SU-DHL-6 (cell line): Measurements from ENCODE around the gene NLN.
"Not testable (repeated sequence)": the region's sequence is repeated elsewhere in the genome, so short reads cannot be mapped to it uniquely, and the experiment has no call there.

Experiments used
- H2AFZ ChIP-seq: fragments of 200-600 bp; sonication (generic); 2 replicates; pipeline ENCODE4 v1.6.1; 2014; ENCODE audit warnings: low read depth, mild to moderate bottlenecking, moderate library complexity, mixed read lengths, antibody characterized with exemption, low read length; ENCODE audit not compliant: severe bottlenecking
- H3F3A ChIP-seq: fragments of 200-600 bp; shearing (Covaris generic); 2 replicates; pipeline ENCODE4 v1.6.0; 2016; ENCODE audit warnings: antibody characterized with exemption, mild to moderate bottlenecking; ENCODE audit not compliant: insufficient read depth
- H3K27ac ChIP-seq: fragments of 200-600 bp; sonication (generic); 2 replicates; pipeline ENCODE4 v1.5.1; 2016; ENCODE audit warnings: low read depth, mild to moderate bottlenecking, low read length, moderate library complexity, mixed read lengths
- H3K27me3 ChIP-seq: fragments of 200-600 bp; sonication (generic), shearing (Covaris generic); 2 replicates; pipeline ENCODE4 v1.6.0; 2014; ENCODE audit warnings: mild to moderate bottlenecking, low read length
- H3K36me3 ChIP-seq: fragments of 200-600 bp; sonication (generic); 2 replicates; pipeline ENCODE4 v1.6.1; 2014; ENCODE audit warnings: mild to moderate bottlenecking, low read length, mixed read lengths
- H3K4me2 ChIP-seq: fragments of 300-600, 200-600 bp; shearing (Covaris generic), sonication (generic); 2 replicates; pipeline ENCODE4 v1.6.0; 2014; ENCODE audit warnings: low read length, low read depth, mild to moderate bottlenecking; ENCODE audit not compliant: poor library complexity, severe bottlenecking
- H3K4me3 ChIP-seq: fragments of 200-600 bp; sonication (generic); 2 replicates; pipeline ENCODE4 v1.5.1; 2014; ENCODE audit warnings: antibody characterized with exemption, low read length, mild to moderate bottlenecking, mixed read lengths; ENCODE audit not compliant: insufficient read depth, poor library complexity, severe bottlenecking
- H3K79me2 ChIP-seq: fragments of 200-600 bp; sonication (generic); 2 replicates; pipeline ENCODE4 v1.6.1; 2014; ENCODE audit warnings: mild to moderate bottlenecking, low read length, moderate library complexity; ENCODE audit not compliant: insufficient read depth
- H3K9ac ChIP-seq: fragments of 200-600 bp; sonication (generic); 2 replicates; pipeline ENCODE4 v1.7.0; 2014; ENCODE audit warnings: mild to moderate bottlenecking, low read length
- H3K9me2 ChIP-seq: fragments of 200-600 bp; sonication (generic); replicated peaks from 2 replicates; pipeline ENCODE4 v1.6.1; 2014; ENCODE audit warnings: low read length; ENCODE audit not compliant: insufficient read depth
- H3K9me3 ChIP-seq: fragments of 200-600 bp; sonication (generic); 2 replicates; pipeline ENCODE4 v1.6.1; 2014; ENCODE audit warnings: low read length, mixed read lengths; ENCODE audit not compliant: insufficient read depth
- H4K20me1 ChIP-seq: fragments of 200-600 bp; sonication (generic); 2 replicates; pipeline ENCODE4 v1.6.1; 2014; ENCODE audit warnings: low read depth, mild to moderate bottlenecking, antibody characterized with exemption, low read length, moderate library complexity, mixed read lengths
- EZH2phosphoT487 ChIP-seq: fragments of 200-600 bp; sonication (generic), shearing (Covaris generic); conservative IDR thresholded peaks from 2 replicates; pipeline ENCODE4 v1.6.1; 2018; ENCODE audit warnings: mild to moderate bottlenecking, antibody characterized with exemption, low read length, moderate library complexity, mixed read lengths
- TF ChIP-seq, protein P1 (sequence below): fragments of 200-600 bp; sonication (generic); IDR thresholded peaks from one replicate; pipeline ENCODE4 v1.5.1; 2017; ENCODE audit warnings: antibody characterized with exemption, mild to moderate bottlenecking, low read length, moderate library complexity; ENCODE audit not compliant: insufficient read depth, poor library complexity, severe bottlenecking

Gene NLN

GRCh38 chr5:65846101-65846500 lies 124.1 kb downstream of the NLN start:
- Histone ChIP-seq H2AFZ (no peak overlapping the region), H3K9me3 (no peaks in the 10 kb centered on the region), H3F3A (no peaks in the 10 kb centered on the region), H3K27ac (no peak overlapping the region), H3K36me3 (no peaks in the 10 kb centered on the region), H3K79me2 (no peaks in the 10 kb centered on the region), H3K9me2 (no peaks in the 10 kb centered on the region), H3K4me3 (no peak overlapping the region), H3K27me3 (no peaks in the 10 kb centered on the region), H4K20me1 (no peaks in the 10 kb centered on the region), H3K4me2 (no peak overlapping the region), H3K9ac (no peak overlapping the region)
- TF ChIP-seq, protein P1, sequence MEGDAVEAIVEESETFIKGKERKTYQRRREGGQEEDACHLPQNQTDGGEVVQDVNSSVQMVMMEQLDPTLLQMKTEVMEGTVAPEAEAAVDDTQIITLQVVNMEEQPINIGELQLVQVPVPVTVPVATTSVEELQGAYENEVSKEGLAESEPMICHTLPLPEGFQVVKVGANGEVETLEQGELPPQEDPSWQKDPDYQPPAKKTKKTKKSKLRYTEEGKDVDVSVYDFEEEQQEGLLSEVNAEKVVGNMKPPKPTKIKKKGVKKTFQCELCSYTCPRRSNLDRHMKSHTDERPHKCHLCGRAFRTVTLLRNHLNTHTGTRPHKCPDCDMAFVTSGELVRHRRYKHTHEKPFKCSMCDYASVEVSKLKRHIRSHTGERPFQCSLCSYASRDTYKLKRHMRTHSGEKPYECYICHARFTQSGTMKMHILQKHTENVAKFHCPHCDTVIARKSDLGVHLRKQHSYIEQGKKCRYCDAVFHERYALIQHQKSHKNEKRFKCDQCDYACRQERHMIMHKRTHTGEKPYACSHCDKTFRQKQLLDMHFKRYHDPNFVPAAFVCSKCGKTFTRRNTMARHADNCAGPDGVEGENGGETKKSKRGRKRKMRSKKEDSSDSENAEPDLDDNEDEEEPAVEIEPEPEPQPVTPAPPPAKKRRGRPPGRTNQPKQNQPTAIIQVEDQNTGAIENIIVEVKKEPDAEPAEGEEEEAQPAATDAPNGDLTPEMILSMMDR: no peak
- TF ChIP-seq EZH2phosphoT487: no peak

DNA sequence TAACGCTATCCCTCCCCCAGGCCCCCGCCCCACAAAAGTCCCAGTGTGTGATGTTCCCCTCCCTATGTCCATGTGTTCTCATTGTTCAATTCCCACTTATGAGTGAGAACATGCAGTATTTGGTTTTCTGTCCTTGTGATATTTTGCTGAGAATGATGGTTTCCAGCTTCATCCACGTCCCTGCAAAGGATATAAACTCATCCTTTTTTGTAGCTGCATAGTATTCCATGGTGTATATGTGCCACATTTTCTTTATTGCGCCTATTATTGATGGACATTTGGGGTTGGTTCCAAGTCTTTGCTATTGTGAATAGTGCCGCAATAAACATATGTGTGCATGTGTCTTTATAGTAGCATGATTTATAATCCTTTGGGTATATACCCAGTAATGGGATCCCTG lies 125.0 kb downstream of the NLN start:
- not testable (repeated sequence) for H3K27me3 ChIP-seq, H3F3A ChIP-seq, H3K9me3 ChIP-seq, H3K79me2 ChIP-seq, H3K9ac ChIP-seq, H3K4me3 ChIP-seq, H3K4me2 ChIP-seq, H3K36me3 ChIP-seq, H3K27ac ChIP-seq, H4K20me1 ChIP-seq, H2AFZ ChIP-seq, H3K9me2 ChIP-seq

GRCh38 chr5:65849918-65850317 lies 127.9 kb downstream of the NLN start:
- not testable (repeated sequence) for H2AFZ ChIP-seq, H3K4me2 ChIP-seq, H3K4me3 ChIP-seq, H3K27ac ChIP-seq, H4K20me1 ChIP-seq, H3K9ac ChIP-seq, H3K9me3 ChIP-seq, H3K36me3 ChIP-seq, H3K27me3 ChIP-seq, H3K79me2 ChIP-seq, H3K9me2 ChIP-seq, H3F3A ChIP-seq

DNA sequence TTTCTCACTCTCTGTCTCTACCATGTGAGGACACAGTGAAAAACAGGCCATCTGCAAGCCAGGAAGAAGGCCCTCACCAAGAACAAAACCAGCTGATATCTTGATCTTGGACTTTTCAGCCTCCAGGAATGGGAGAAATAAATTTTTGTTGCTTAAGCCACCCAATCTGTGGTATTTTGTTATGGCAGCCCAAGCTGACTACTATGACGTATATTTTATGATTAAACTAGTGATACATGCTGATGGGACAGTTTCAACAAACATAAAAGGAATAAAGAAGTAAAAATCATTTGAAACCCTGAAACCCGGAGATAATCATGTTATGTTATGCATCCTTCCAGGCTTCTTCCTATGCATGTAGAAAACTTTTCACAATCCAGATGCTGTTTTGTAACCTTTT lies 132.9 kb downstream of the NLN start:
- no peak overlapping the region for H3K27ac ChIP-seq
- no peaks in the 10 kb centered on the region for H3K9me2 ChIP-seq

More for the DNA sequence above, 132.9 kb downstream of the NLN start:
- no peak for TF ChIP-seq EZH2phosphoT487
- TF ChIP-seq, protein P1: no peak
- no peaks in the 10 kb centered on the region for H3F3A ChIP-seq
- no peak overlapping the region for H3K4me2 ChIP-seq
- H3K27me3 ChIP-seq: no peaks in the 10 kb centered on the region
- H2AFZ ChIP-seq: no peak overlapping the region
- no peaks in the 10 kb centered on the region for H4K20me1 ChIP-seq
- no peaks in the 10 kb centered on the region for H3K79me2 ChIP-seq
- no peaks in the 10 kb centered on the region for H3K9me3 ChIP-seq
- no peak overlapping the region for H3K4me3 ChIP-seq
- H3K9ac ChIP-seq: no peak overlapping the region
- H3K36me3 ChIP-seq: no peaks in the 10 kb centered on the region
